DOHH2 (cell line): Measurements from ENCODE around the gene CLCN1.

Experiments
- CTCF ChIP-seq: fragments of 200-600 bp; sonication (generic); IDR thresholded peaks from one replicate; pipeline ENCODE4 v1.5.1; 2014; ENCODE audit warnings: antibody characterized with exemption, mild to moderate bottlenecking, low read depth, low read length; ENCODE audit not compliant: poor library complexity, severe bottlenecking
- EZH2phosphoT487 ChIP-seq: fragments of 200-600 bp; sonication (generic); IDR thresholded peaks from 2 replicates; pipeline ENCODE4 v1.6.1; 2017; ENCODE audit warnings: borderline replicate concordance, mild to moderate bottlenecking, antibody characterized with exemption, low read length, moderate library complexity, mixed read lengths

- no peak for TF ChIP-seq CTCF
- no peak for TF ChIP-seq EZH2phosphoT487
Observed at GRCh38 chr7:143337216-143337615, 21.3 kb downstream of the CLCN1 start.
